GM18498 (cell line): Measurements from ENCODE around the gene ATXN7.

Experiments used
- ATAC-seq: cut with Tn5 transposase; IDR thresholded peaks from one replicate; pipeline ENCODE4 v1.9.1; 2021; ENCODE audit warnings: mild to moderate bottlenecking, moderate library complexity; ENCODE audit not compliant: unreplicated experiment

Gene ATXN7

GRCh38 chr3:64046592-64046991 lies 182.9 kb downstream of the ATXN7 start:
- ATAC-seq = no peak

GRCh38 chr3:64046996-64047594 lies 183.4 kb downstream of the ATXN7 start:
- no peak for ATAC-seq

GRCh38 chr3:64047787-64048186 lies 184.1 kb downstream of the ATXN7 start:
- no peak for ATAC-seq

GRCh38 chr3:64048631-64049061 lies 185.0 kb downstream of the ATXN7 start:
- no peak for ATAC-seq

- no peak for ATAC-seq
These were observed 185.5 kb downstream of the ATXN7 start for GRCh38 chr3:64049136-64049535.

GRCh38 chr3:64049832-64050231 lies 186.2 kb downstream of the ATXN7 start:
- no peak for ATAC-seq
